ENCODE data around the gene ABCC2. TPM values are rescaled to one million over a fixed set of nuclear protein-coding genes. Genes with fewer than 3 reads are reported as not detected.
"Not testable (repeated sequence)": the region's sequence is repeated elsewhere in the genome, so short reads cannot be mapped to it uniquely, and the experiment has no call there.

Gene ABCC2
- total RNA-seq, 4 donors from 2014 or later = 1.7 to 23.7 (median 8.4) TPM

DNA sequence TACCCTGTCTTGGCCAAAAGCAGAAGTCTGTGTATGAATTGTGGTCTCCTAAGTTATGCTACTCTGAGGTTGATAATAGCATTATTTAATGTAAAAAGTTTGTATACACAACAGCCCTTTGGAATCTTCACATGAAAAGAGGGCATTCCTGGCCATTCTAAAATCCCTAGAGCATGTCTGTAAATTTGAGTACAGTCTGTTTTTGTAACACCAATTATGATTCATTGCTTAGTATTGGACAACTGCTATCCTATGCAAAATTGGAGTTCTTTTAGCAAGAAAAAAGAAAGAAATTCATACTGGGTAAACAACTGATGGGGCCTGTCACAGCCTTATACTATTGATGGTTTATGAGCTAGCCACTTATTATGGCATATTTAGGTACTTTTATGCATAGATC, 40.2 kb upstream of the ABCC2 start:
- Histone ChIP-seq H3K27ac (no peak overlapping the region), H3K4me1 (no peaks in the 10 kb centered on the region), H3K9me3 (peaks cover 0 to 23% (median 0%) of the 10 kb centered on the region in 4 donors), H3K36me3 (peaks cover 0 to 98% (median 37%) of the 10 kb centered on the region in 3 donors), H3K4me3 (no peak overlapping the region), H3K27me3 (no peaks in the 10 kb centered on the region)
- no peak for TF ChIP-seq POLR2A (IDR thresholded peaks at IDR 0.05)
- TF ChIP-seq, protein P1, sequence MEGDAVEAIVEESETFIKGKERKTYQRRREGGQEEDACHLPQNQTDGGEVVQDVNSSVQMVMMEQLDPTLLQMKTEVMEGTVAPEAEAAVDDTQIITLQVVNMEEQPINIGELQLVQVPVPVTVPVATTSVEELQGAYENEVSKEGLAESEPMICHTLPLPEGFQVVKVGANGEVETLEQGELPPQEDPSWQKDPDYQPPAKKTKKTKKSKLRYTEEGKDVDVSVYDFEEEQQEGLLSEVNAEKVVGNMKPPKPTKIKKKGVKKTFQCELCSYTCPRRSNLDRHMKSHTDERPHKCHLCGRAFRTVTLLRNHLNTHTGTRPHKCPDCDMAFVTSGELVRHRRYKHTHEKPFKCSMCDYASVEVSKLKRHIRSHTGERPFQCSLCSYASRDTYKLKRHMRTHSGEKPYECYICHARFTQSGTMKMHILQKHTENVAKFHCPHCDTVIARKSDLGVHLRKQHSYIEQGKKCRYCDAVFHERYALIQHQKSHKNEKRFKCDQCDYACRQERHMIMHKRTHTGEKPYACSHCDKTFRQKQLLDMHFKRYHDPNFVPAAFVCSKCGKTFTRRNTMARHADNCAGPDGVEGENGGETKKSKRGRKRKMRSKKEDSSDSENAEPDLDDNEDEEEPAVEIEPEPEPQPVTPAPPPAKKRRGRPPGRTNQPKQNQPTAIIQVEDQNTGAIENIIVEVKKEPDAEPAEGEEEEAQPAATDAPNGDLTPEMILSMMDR (IDR thresholded peaks at IDR 0.05) = no peak
- TF ChIP-seq EP300 (IDR thresholded peaks at IDR 0.05) = no peak
- no peak for DNase-seq (ENCODE audit: low spot score in 2 of 2)

DNA sequence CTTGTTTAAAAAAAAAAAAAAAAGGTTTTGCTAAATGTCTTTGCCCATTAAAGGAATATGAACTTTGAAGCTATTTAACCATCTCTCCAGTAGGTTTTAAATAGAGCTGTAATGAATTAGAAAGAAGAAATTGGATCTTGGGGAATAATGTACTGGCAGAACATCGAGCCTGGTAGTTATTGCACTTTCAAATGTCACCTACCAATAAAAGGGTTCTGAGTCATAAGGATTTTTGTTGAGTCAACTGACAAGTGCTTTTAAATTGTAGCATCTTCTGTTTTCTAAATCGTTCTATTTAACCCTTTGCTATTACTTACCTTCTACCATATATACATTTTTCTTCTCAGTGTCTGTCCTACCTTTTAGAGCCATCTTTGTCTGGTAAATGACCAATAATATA, 39.7 kb upstream of the ABCC2 start:
- H3K4me3 ChIP-seq = no peak overlapping the region
- H3K27ac ChIP-seq = no peak overlapping the region
- 69% methylated on average over 2 of the region's 2 CpGs for WGBS, 2 donors
- H3K27me3 ChIP-seq = no peaks in the 10 kb centered on the region
- no peak for DNase-seq (ENCODE audit: low spot score in 2 of 2)
- H3K4me1 ChIP-seq = no peaks in the 10 kb centered on the region
- peaks cover 0 to 23% (median 0%) of the 10 kb centered on the region in 4 donors for H3K9me3 ChIP-seq
- TF ChIP-seq, protein P1 (IDR thresholded peaks at IDR 0.05) = no peak
- TF ChIP-seq POLR2A (IDR thresholded peaks at IDR 0.05) (no peak), EP300 (IDR thresholded peaks at IDR 0.05) (no peak)
- peaks cover 0 to 98% (median 37%) of the 10 kb centered on the region in 3 donors for H3K36me3 ChIP-seq

- 76 to 78% methylated on average over 3 of the region's 3 CpGs for WGBS, 2 donors
- Histone ChIP-seq H3K4me3 (no peak overlapping the region), H3K4me1 (no peaks in the 10 kb centered on the region), H3K9me3 (peaks cover 0 to 23% (median 0%) of the 10 kb centered on the region in 4 donors), H3K36me3 (peaks cover 0 to 98% (median 37%) of the 10 kb centered on the region in 3 donors), H3K27me3 (no peaks in the 10 kb centered on the region), H3K27ac (no peak overlapping the region)
- no peak for DNase-seq (ENCODE audit: low spot score in 2 of 2)
- TF ChIP-seq POLR2A (IDR thresholded peaks at IDR 0.05) (no peak), EP300 (IDR thresholded peaks at IDR 0.05) (no peak)
- TF ChIP-seq, protein P1 (IDR thresholded peaks at IDR 0.05) = no peak
These were observed 38.6 kb upstream of the ABCC2 start for GRCh38 chr10:99743841-99744240.

DNA sequence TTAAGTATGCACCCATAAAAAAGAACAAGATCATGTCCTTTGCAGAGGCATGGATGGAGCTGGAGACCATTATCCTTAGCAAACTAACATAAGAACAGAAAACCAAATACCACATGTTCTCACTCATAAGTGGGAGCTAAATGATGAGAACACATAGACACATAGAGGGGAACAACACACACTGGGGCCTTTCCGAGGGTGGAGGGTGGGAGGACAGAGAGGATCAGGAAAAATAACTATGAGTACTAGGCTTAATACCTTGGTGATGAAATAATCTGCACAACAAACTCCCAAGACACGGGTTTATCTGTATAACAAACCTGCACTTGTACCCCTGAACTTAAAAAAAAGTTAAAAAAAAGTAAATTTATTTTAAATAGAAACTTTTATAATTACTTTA, 36.3 kb upstream of the ABCC2 start:
- H3K27ac ChIP-seq; H3K4me3 ChIP-seq; H3K9me3 ChIP-seq; DNase-seq (ENCODE audit: low spot score in 2 of 2); H3K4me1 ChIP-seq; H3K27me3 ChIP-seq: not testable (repeated sequence)
- 79 to 95% methylated on average over 2 of the region's 2 CpGs for WGBS, 2 donors
- H3K36me3 ChIP-seq = peaks cover 0 to 98% (median 24%) of the 10 kb centered on the region in 3 donors

- Histone ChIP-seq H3K36me3 (peaks cover 0 to 99% (median 11%) of the 10 kb centered on the region in 3 donors), H3K9me3 (no peaks in the 10 kb centered on the region), H3K27me3 (no peaks in the 10 kb centered on the region), H3K4me1 (no peaks in the 10 kb centered on the region), H3K4me3 (no peak overlapping the region), H3K27ac (no peak overlapping the region)
- 92 to 96% methylated on average over 2 of the region's 2 CpGs for WGBS, 2 donors
- no peak for TF ChIP-seq EP300 (IDR thresholded peaks at IDR 0.05)
- TF ChIP-seq, protein P1 (IDR thresholded peaks at IDR 0.05) = no peak
- no peak for TF ChIP-seq POLR2A (IDR thresholded peaks at IDR 0.05)
- no peak for DNase-seq (ENCODE audit: low spot score in 2 of 2)
These were observed 33.5 kb upstream of the ABCC2 start for GRCh38 chr10:99748823-99749451.
